Activated CD4-positive, alpha-beta T cell treated with anti-CD3 and anti-CD28 coated beads for 1 hour (primary cell): Measurements from ENCODE around the gene LIPC.
"Not testable (repeated sequence)": the region's sequence is repeated elsewhere in the genome, so short reads cannot be mapped to it uniquely, and the experiment has no call there.

Source experiments
- DNase-seq: peaks from one replicate; pipeline ENCODE4 v3.0.0-alpha.2; 2020

Gene LIPC

DNA sequence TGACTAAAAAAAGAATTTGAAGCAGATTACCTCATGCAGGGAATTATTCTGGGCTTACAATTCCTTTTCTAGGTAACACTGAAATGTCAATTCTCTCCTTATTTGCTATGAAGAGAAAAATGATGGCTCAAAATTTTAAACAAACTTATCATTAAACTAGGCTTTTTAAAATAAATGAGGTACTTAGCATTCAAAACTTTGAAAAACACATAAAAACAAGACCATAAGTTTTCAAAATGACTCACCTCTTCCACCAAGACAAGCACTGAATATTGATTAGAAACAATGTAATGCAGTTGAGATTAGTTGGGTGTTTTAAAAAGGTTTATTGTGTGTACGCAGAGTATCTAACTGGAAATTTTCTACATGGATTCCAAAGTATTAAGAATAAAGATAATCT is 163.1 kb downstream of the LIPC start:
- no peak for DNase-seq

DNA sequence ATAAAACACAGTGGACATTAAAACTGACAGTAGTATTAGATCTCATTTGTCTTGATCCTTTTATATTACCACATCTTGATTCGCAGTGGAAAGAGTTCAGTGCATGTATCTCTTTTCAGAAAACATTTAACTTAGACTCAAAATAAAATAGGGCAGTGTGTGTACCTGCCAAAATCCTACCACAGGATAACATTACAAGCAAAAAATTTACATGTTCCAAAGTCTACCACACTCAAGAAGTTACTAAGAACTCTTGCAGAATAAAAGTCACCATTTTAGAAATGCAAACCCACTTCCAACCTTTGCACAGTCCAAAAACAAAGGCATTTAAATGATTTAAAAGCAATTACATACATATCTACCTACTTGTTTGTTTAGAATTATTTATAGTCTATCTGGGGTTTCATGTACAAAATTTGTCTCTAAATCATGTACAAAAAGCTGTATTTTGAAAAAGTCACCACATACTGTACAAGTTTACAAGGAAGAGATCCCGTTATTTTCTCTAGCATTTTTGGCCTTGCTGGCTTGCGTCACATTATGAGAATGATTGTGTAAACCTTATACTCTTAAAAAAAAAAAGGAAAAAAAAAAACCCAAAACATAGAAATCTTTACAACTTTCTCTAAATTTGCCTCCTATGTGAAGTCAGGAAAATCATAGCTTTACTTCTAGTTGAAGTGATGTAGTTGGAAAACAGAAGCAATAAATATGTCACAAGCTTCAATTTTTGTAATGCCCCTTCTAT is 163.9 kb downstream of the LIPC start:
- DNase-seq: no peak

DNA sequence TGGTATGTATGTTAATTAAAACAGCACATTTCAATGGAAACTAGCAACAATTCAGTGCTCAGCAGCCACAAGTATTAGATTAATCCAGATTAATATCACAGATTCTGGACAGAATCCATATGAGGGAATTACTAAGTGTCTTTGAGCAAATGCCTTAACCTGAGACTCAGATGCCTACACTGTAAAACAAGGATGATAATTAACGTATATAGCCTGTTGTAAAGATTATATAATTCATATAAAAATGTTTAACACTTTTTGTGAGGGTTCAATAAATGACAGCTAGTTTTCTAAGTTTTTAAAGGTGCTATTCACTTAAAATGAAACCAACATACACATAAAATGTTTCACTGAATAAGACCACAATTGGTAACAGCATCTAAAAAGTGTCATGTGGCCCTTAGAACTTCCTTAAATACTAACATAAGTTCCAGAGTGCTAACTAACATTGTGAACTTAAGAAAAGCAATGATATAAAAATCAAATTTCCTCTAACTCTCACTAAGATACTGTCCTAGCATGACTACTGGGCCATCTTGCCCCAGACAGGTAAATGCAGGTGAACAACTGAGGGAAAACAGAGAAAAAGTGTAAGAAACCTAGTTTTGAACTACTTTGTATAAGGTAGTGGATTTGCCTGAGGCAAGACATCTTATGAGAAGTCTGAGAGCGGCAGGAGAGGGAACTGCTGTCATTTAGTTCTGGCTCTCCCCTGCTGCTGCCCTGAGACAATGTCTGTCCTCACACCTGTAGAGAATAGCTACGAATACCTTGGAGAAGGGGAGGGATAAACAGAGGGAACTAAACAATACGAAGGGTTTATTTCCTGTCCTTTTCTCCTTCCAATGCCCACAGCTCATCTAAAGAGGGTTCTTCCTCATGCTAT is 166.4 kb downstream of the LIPC start:
- no peak for DNase-seq

DNA sequence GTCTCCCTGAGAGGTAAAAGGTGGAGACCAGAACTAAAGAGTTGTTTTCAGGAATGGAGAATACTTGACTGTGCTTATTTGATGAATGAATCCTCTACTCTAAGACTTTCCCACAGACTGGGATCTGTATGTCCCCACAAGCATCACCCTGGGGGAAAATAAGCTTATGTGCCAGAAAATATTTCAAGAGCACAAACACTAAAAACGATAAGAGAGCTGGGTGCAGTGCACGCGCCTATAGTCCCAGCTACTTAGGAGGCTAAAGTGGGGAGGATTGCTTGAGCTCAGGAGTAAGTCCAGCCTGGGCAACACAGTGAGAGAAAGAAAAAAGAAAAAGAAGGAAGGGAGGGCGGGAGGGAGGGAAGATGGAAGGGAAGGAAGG is 167.0 kb downstream of the LIPC start:
- no peak for DNase-seq

DNA sequence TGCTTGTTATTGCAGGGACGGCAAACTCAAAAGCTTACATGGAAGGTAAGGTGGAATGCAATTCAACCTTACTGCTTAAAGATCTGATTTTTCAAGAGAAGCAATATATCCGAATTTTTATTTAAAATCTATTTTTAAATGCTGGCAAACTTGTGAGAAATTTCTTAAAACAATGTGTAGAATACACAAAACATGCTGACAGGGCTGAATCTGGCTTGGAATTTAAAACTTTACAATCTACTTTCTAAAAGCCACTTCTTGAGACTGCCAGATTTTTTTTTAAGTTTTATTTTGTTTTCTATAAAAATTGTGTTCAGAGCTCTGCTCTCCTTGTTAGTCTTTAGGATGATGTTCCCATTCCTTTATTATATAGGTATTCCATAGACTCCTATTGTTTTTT is 171.0 kb downstream of the LIPC start:
- DNase-seq: no peak

DNA sequence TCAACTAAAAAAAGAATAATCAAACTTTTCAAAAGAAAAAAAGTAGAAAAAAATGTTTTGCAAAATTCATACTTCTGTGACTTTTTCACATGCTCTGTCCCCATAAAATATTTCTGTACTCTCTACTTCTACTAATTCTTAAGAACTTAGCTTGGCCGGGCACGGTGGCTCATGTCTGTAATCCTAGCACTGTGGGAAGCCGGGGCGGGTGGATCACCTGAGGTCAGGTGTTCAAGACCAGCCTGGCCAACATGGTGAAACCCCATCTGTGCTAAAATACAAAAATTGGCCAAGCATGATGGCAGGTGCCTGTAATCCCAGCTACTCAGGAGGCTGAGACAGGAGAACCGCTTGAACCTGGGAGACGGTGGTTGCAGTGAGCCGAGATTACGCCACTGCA is 172.1 kb downstream of the LIPC start:
- not testable (repeated sequence) for DNase-seq

DNA sequence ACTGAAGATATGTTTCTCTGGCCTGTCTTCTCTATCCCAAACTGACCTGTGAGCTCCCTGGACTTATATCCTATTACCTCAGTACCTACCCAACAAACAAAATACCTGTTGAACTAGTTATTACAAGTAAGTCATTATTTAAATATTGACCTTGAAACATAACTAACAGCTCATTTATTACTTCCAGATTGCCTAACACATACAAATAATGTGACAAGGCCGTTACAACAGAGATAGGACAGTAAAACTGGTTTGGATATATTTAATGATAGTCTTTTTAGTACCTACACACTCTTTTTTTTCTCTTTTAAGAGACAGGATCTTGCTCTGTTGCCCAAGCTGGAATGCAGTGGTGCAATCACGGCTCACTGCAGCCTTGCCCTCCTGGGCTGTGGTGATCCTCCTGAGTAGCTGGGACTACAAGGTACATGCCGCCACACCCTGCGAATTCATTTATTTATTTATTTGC is 172.7 kb downstream of the LIPC start:
- DNase-seq: no peak

DNA sequence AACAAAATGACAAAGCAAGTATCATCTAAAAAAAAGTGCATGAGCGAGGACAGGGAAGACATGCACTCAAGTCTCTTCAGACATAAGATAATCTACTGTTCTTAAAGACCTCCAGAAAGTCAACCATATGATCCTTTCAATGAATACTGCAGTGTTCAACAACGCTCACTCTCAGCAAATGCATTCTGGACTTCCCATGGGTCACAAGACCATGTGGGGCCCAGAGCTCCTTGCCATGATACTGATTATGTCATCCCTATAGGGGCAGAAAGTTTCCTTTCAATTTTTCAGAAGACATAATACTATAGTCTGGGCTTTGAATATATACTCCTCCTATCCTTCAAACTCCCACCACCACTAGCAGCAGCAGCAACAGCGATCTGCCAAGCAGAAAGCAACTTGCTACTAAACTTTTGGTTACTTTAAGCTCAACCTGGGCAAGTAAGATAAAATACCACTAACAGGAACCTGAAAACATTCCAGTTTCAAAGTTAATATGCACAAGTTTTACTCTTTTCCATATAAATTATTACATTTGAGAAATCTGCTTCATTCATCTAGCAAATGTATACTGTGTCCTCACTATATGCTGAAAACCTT is 174.2 kb downstream of the LIPC start:
- DNase-seq: no peak

DNA sequence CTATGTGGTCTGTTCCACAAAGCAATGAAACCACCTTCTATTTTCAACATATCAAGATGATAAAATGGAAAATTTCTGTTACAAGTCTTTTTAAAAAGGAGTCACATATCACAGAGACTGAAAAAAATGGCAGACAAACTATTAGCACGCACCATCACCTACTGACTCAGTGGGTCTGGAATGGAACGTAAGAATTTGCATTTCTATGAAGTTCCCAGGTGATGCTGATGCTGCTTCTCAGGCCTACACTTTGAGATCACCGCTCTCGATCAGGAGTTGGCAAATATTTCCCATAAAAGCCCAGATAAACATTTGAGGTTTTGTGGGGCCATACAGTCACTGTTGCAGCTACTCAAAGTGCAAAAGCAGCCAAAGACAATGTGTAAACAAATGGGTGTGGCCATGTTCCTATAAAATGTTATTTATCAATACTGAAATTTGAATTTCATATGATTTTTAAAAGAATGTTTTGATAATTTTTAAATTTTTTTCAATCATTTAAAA is 174.8 kb downstream of the LIPC start:
- DNase-seq: no peak

DNA sequence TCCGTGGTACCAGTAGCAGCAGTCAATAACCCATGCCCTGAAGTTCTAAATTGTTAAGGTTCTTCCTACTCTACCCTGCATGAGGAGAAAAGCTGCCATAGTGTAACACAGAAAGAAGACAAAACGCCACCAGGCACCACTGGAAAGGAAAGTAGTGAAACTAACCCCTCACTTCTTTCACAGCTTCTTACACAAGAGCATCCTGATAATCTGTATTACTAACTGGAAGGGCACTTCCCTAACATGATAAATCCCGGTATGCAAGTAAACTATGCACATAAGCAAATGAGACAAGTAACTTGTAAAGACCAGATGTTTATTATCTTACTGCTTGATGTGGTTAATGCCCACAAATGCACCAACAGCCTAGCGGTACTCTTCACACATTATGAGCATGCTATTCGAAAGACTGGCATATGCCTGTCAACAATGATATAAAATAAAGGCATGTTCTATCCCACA is 176.4 kb downstream of the LIPC start:
- no peak for DNase-seq

DNA sequence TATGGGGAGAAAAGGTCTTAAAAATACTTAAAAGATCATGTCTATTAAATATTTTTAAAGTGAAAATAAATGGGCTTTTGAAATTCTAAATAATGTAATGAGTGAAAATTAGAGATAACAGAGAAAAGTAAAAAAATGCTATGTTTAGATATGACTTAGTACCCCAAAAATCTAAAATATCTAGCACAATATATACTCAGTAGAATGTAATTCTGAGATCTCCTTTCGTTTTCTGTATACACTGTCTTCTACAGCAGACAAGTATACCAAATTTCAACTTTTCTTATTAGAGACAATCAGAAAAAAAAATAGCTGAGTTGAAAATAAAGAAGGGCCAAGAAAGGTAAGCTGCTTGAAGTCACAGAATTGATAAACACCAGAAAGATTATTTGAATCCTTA is 176.9 kb downstream of the LIPC start:
- no peak for DNase-seq

DNA sequence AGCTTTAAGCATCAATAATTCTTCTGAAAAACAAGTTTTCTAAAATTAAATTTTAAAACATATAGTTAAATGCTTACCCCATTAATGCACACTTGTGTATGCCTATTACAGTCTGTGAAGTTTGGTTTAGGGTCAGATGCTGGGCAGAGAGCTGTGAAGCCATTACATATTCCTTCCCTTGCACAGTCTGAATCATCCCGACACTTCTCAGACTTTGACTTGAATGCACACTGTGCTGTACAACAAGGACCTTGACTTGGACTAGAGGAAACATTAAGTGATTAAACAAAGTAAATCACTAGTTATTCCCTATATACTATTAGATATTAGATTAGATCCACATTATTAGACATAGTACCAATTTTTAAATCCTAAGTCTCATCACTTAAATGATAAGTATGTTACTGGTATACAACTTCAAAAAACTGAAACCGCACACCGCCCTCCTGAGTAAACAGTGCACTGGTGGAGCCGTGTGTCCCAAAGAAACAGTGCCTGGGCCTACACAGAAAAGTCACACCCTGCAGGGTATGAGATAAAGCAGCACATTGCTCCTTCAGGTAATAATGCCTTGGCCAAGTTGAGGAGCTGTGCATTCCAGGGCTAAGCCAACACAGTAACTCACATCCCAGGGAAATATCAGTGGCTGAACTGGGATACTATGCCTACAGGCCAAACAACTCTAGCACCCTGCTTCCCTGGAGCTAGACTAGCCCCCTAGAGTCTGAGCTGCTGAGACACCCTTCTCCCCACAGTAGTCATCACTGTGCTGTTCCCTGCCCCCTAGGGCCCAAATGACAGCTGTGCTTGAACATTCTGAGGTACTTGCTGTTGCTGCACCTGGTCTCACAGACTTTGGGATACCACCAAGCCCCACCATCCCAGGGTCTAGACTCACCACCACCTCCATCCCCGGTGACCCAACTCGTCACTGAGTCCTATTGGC is 180.2 kb downstream of the LIPC start:
- DNase-seq: no peak

DNA sequence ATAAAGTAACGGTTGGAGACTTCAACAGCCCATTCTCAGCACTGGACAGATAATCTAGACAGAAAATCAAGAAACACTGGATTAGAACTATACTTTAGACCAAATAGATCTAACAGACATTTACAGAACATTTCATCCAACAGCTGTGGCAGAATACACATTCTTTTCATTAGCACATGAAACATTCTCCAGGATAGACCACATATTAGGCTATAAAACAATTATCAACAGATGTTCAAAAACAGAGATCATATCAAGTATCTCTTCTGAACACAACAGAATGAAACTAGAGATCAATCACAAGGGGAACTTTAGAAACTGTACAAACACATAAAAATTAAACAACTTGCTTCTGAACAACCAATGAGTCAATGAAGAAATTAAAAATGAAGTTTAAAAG is 184.4 kb downstream of the LIPC start:
- no peak for DNase-seq
